HG03521 (cell line): ENCODE measurements around the gene WWC2.

Experiments
- ATAC-seq: cut with Tn5 transposase; IDR thresholded peaks from one replicate; pipeline ENCODE4 v1.9.1; 2021; ENCODE audit warnings: mild to moderate bottlenecking, moderate library complexity; ENCODE audit not compliant: unreplicated experiment

The WWC2 gene

DNA sequence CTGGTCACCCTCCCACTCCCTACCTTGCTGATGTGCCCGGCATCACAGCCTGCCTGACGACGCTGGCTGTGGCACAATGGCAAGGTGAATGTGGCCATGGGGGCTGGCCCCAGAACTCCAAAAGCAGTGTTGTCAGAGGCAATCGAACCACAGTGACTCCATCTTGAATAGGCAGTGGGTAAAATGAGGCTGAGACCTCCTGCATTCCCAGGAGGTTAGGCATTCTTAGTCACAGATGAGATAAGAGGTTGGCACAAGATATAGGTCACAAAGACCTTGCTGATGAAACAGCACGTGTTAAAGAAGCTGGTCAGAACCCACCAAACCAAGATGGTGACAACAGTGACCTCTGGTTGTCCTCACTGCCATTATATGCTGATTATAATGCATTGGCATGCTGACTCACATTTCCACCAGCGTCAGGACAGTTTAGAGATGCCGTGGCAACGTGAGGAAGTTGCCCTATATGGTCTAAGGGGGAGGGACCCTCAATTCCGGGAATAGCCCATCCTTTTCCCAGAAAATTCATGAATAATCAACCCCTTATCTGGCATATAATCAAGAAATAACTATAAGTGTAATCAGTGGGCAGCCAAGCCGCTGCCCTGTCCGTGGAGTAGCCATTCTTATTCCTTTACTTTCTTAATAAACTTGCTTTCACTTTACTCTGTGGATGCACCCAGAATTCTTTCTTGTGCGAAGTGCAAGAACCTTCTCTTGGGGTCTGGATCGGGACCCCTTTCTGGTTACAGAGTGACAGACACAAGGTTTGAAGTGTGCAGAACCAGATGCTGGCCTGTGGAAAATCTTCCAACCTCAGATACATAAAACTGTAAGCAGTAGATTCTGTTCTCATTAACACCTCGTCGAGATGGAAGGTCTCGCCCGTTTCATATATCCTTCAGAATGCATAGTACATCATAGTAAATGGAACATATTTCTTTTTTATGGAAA is 249.9 kb downstream of the WWC2 start:
- ATAC-seq, result no peak

GRCh38 chr4:183349673-183350072 is 250.6 kb downstream of the WWC2 start:
- ATAC-seq, result no peak

GRCh38 chr4:183350317-183351071 is 251.4 kb downstream of the WWC2 start:
- ATAC-seq, result no peak

- no peak for ATAC-seq
These were observed 253.5 kb downstream of the WWC2 start for GRCh38 chr4:183352546-183352945.

DNA sequence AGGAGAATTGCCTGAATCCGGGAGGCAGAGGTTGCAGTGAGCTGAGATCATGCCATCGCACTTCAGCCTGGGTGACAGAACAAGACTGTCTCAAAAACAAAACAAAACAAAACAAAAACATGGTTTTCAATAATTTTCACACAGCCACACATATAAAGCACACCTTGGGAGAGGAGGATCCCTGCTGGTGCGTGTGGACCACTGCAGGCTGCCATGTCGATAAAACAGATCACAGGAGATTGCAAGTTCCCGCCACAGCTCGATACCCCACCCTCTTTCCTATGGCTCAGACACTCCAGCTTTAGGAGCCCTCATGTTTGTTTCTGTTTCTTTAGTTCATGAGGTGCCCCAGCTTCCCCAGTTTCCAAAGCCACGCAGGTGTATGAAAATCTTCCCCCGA is 254.5 kb downstream of the WWC2 start:
- no peak for ATAC-seq

GRCh38 chr4:183354219-183354618 is 255.2 kb downstream of the WWC2 start:
- no peak for ATAC-seq

- ATAC-seq, result no peak
These were observed 256.3 kb downstream of the WWC2 start for GRCh38 chr4:183355405-183355804.

DNA sequence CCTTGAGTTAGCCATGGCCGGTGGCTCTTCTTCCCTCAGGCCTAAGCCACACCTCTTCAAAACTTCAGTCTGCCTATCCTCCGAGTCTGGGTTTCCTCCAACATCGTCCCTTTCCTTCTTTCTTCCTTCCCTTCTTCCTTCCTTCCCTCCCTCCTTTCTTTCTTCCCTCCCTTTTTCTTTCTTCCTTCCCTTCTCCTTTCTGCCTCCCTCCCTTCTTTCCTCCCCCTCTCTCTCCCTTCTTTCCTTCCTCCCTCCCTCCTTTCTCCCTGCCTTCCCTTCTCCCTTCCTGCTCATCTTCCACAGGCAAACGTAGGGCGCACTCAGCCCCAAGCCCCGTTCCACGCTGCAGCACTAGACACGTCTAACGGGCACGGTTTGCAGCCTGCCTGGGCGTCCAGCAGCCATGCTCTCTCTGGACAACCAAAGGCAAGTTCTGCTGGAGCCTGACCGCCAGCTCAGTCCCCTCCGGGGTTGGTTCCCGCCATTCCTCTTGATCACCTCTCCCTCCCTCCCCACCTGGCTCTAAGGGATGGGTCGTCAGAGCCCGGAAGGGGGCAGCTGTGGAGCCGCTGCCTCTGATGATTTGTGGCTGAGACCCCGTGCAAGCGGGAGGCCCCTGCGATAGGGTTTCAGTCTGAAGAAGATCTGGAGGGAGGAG is 257.2 kb downstream of the WWC2 start:
- ATAC-seq, result no peak

DNA sequence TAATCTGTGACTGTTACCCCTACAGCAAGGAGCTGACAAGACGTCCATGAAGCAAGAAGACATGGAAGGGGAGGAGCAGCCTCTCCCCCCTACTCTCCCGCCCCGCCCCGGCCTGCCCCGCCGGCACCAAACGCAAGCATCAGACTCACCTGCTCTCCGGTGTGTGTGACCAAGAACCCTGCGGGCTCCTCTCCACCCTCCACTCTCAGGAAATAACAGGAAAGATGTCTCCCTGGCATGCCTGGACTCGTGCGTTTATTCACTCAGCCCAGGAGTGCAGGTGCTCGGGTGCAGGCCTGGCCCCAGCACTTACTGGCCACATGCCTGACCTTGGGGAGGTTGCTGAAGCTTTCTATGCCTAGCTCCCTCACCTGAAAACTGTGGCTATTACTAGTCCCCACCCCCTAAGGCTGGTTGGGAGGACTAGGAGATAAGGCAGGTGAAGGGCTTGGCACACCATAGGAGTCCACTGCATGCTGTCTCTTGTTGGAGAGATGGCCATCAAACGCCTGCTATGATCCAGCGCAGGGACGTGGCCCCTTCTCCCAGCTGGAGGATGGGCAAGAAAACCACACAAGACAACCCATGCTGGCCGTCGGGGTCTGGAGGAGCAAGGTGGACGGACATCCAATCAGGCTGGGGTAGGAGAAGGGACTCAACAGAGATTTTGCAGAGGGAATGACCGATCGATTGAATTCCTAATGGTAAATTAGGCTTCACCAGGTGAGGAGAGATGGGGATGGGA is 258.0 kb downstream of the WWC2 start:
- ATAC-seq, result no peak

DNA sequence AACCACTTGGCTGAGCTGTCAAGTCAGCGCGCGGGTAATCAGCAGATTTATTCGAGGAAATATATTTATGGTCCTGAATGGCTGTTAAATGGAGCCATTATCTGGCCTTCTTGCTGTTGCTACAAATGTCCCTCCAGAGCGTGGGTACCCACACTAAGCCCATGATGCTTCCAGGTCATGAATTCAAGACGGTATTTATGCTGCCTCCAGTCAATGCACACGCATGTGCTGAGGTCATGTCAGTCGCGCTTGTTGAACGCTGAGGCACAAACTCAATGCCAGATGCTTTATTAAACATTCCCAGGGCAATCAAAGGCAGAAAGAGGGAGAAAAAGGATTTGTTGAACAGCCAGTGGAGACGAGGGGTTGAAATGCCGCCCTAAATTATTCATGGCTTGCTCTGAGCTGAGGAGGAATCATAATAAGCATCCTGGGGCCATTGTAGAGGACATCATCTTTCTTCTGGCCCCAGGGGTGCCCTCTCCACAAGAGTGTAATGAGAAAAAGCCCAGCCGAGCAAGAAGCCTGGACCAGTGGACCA is 259.2 kb downstream of the WWC2 start:
- ATAC-seq, result no peak

- ATAC-seq, result no peak
These were observed 261.3 kb downstream of the WWC2 start for GRCh38 chr4:183360161-183360919.

- no peak for ATAC-seq
These were observed 263.0 kb downstream of the WWC2 start for GRCh38 chr4:183362036-183362435.

DNA sequence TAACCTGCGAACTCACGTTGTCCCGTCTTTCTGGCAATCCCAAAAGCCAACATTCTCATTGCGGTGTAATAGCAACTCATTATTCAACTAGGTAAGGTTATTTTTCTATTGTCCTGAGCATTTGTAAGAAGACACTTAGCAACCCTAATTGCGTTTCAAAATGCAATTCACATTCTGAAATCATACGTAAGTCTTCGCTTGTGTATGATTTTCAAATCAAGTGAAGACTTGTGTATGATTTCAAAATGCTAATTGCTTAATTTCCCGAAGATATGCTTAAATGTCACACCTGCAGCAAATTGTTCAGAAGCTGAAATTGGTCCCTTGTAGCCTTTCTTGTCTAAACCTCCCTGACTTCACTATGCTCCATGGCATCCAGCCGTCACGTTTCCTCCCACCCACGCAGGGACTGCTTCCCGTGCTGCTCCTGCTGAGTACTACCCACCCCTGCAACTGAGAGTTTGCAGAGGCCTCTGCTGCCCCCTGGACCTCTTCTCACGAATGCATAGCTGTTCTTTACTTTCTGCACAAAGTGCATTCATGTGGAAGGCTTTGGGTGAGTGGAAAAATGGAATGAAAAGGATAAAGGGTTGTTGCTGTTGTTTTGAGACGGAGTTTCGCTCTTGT is 264.0 kb downstream of the WWC2 start:
- ATAC-seq, result no peak

GRCh38 chr4:183364025-183364424 is 265.0 kb downstream of the WWC2 start:
- no peak for ATAC-seq

DNA sequence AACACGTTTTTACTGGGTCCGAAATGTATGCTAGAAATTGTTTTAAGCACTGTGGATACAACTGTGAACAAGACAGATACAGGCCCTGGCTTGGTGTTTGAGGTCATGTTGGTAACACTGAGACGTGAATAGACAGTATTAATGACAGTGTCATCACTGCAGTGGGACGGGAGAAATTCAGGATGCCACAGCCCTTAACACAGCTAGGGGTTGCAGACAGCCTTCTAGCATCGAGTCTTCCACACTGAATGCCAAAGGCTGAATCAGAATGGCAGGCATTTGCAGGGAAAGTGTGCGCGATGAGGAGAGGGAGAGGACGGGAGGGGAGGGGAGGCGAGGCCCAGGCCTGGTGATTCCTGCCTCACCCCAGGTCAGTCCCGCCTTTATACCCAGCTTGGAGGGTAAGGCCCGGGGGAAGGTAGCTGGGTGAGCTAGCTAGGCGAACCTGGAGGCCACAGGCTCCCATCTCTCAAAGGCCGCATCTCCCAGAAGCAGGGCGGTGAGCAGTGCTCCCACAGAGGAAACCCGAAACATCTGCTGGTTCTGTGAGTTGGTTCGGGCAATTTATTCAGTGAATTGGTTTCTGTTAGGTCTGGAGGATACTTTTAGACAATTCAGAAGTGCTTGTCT is 267.3 kb downstream of the WWC2 start:
- ATAC-seq, result no peak

GRCh38 chr4:183369073-183369472 is 270.0 kb downstream of the WWC2 start:
- ATAC-seq, result no peak
